Astrocyte of the spinal cord (primary cell): Measurements from ENCODE around the gene NMD3.

ENCODE experiments used
- DNase-seq: peaks from one replicate; pipeline ENCODE4 v3.0.0; 2011; ENCODE audit warnings: low read depth, low spot score
- H3K4me3 ChIP-seq: 2 replicates; pipeline ENCODE4 v1.5.1; 2011; ENCODE audit warnings: low read depth, mild to moderate bottlenecking, low read length, moderate library complexity
- in situ Hi-C: cut with HindIII; loops from 2 replicates; pipeline ENCODE4 v1.10.0; 2017; ENCODE audit warnings: low sequenced_read_pairs
- TF ChIP-seq, protein P1 (sequence below): IDR thresholded peaks from 2 replicates; pipeline ENCODE4 v1.5.1; 2012; ENCODE audit warnings: low read depth, mild to moderate bottlenecking, low read length, inconsistent platforms

Gene NMD3

DNA sequence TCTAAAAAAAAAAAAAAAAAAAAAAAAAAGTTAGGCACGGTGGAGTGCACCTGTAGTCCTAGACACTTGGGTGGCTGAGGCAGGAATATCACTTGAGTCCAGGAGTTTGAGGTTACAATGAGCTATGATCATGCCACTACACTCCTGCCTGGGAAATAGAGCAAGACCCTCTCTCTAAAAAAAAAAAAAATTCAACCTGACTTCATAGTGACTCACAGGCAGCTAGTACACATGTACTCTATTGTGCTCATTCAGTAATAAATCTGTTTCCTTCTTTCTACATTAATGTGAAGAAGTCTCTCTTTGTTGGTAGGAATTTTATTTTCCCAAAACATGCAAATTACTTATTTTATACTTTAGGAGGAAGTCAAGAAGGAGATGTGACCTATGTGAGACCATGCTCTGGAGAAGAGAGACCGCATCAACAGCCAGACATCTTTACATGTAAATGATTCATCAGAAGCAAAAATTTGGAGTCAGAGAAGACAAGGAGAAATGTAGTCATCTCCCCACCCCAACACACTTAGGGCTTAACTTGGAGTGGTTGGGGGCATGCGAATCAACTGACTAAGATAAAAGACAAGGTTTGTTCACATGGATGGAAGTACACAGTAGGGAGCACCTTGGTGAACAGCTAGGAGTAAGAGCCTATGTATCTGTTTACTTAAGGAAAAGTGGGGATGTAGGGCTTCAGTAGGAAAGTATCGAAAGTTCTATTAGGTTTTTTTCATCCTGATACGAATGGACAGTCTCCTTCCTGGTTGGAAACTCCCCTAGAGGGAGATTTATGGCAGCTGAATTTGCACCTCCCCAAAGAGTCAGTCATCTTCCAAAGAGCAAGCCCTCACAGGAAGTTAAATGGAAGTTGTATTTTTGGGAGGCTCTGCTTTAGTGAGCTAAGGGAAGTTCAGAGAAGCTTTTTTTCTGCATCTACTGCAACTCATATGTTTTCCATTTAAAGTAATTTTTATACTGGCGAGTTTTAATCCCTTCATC is 23.0 kb upstream of the NMD3 start:
- in situ Hi-C loops: no loop called here
- no peak overlapping the region for H3K4me3 ChIP-seq
- TF ChIP-seq, protein P1, sequence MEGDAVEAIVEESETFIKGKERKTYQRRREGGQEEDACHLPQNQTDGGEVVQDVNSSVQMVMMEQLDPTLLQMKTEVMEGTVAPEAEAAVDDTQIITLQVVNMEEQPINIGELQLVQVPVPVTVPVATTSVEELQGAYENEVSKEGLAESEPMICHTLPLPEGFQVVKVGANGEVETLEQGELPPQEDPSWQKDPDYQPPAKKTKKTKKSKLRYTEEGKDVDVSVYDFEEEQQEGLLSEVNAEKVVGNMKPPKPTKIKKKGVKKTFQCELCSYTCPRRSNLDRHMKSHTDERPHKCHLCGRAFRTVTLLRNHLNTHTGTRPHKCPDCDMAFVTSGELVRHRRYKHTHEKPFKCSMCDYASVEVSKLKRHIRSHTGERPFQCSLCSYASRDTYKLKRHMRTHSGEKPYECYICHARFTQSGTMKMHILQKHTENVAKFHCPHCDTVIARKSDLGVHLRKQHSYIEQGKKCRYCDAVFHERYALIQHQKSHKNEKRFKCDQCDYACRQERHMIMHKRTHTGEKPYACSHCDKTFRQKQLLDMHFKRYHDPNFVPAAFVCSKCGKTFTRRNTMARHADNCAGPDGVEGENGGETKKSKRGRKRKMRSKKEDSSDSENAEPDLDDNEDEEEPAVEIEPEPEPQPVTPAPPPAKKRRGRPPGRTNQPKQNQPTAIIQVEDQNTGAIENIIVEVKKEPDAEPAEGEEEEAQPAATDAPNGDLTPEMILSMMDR: no peak
- DNase-seq: peak; percentile 29

DNA sequence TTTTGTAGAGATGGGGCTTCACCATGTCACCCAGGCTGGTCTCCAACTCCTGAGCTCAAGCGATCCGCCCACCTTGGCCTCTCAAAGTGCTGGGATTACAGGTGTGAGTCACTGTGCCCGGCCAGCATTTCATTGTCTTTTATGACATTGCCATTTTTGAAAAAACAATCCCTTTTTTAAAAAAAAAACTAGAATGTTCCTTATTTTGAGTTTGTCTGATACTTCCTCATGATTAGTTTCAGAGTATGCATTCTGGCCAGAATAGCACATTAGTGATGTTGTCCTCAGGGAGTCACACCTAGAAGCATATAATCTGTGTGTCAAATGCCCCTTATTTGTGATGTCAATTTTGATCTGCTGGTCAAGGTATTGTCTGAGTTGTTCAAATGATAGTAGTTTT is 21.2 kb upstream of the NMD3 start:
- DNase-seq: no peak
- TF ChIP-seq, protein P1: no peak
- in situ Hi-C loops: no loop called here
- no peak overlapping the region for H3K4me3 ChIP-seq

DNA sequence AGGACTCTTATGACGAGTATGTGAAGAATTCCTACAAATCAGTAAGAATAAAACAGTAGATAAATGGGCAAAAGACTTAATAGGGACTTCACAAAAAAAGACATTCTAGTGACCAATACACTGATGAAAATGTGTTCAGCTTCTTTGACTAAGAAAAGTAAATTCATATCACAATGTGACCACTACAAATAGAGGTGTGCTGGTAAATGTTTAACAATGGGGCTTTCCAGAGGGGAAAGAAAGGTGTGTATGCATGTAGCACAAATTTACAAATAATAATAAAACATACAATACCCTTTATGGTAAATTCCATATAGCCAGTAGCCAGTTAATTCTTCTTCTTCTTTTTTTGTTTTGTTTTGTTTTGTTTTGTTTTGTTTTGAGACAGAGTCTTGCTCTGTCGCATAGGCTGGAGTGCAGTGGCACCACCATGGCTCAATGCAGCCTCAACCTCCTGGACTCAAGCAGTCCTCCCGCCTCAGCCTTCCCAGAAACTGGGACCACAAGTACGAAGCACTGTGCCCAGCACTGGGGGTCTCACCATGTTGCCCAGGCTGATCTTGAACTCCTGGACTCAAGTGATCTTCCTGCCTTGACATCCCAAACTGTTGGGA is 17.5 kb upstream of the NMD3 start:
- DNase-seq: no peak
- TF ChIP-seq, protein P1: no peak
- in situ Hi-C loops: no loop called here
- no peak overlapping the region for H3K4me3 ChIP-seq

DNA sequence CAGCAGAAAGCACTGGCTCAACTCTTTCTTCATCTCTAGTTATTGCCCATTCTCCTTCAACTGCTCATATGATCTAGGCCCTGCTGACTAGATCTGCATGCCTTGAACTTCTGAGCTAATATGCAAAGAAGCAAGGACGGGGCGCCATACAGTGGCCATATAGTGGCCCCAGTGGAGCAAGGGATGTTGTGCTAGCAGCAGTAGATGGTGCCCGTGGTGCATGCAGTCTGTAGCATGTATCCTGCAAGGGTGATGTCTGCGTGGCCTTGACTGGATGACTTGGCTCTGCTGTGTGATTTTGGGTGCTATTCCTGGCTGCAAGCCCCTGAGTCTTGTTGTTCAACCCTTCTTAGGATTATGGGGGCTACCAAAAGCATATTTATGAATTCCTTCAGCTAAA is 12.2 kb upstream of the NMD3 start:
- TF ChIP-seq, protein P1: no peak
- DNase-seq: no peak
- in situ Hi-C loops: no loop called here
- H3K4me3 ChIP-seq: no peak overlapping the region

DNA sequence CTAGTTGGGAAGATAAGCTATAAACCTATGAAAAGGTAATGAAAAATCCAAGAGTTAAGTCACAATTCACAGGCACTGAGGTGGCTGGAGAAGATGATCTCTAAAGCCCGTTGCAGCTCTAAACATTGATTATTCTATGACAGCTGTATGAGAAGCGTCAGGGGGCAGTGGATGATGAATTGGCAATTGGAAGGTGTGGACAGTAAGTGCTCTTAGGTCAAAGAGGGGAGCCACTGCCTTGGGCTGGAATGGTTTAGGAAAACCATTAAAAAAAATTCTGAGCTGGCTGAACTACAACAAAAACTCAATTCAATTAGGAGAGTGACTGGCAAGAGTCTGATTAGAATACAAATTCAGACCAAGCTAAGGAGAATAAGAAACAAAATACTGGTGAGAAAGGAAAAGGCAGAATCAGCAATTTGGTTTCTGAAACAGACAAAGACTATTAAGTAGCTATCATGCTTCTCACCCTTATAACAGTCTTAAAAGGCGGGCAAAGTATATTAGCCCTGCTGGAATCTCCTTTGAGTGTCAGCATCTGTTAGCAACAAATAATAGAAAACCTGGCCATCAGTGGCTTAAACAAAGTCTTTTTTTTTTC is 8.8 kb upstream of the NMD3 start:
- in situ Hi-C loops: no loop called here
- DNase-seq: no peak
- TF ChIP-seq, protein P1: no peak
- no peak overlapping the region for H3K4me3 ChIP-seq

DNA sequence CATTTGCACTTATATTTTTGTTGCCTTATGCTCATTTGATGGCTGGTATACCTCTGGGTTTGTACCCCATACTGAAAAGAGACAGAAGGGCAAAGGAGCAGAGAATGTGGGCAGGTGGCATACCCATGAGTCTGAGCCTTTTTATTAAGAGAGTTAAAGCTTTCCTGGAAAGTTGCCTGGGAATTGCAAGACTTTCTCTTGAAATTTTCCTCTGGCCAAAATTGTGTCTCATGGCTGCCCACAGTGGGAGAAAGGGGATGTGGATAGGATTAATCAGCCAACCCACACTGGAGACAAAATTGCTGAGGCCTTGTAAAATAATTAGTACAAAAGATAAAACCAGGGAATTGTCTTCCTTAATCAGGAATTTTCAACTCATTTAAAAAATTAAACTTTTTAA is 8.2 kb upstream of the NMD3 start:
- DNase-seq: peak; percentile 20
- TF ChIP-seq, protein P1: no peak
- H3K4me3 ChIP-seq: no peak overlapping the region
- in situ Hi-C loops: no loop called here
